Endodermal cell (in vitro differentiated cells): Measurements from ENCODE around the gene USH1G. TPM values are rescaled to one million over a fixed set of nuclear protein-coding genes. Genes with fewer than 3 reads are reported as not detected.

Source experiments
- DNase-seq: peaks from one replicate; pipeline ENCODE4 v3.0.0-alpha.2; 2017
- H3K27ac ChIP-seq: 2 replicates; pipeline ENCODE4 v1.5.1; 2013; ENCODE audit warnings: mild to moderate bottlenecking, low read depth, low read length, moderate library complexity
- H3K27me3 ChIP-seq: 2 replicates; pipeline ENCODE4 v1.6.1; 2013; ENCODE audit warnings: mild to moderate bottlenecking, low read length, moderate library complexity; ENCODE audit not compliant: insufficient read depth, control insufficient read depth, poor library complexity, severe bottlenecking
- H3K36me3 ChIP-seq: 2 replicates; pipeline ENCODE4 v1.7.0; 2013; ENCODE audit warnings: mild to moderate bottlenecking, low read length, moderate library complexity; ENCODE audit not compliant: control insufficient read depth, insufficient read depth
- H3K4me1 ChIP-seq: one replicate; pipeline ENCODE4 v1.7.0; 2013; ENCODE audit warnings: low read length; ENCODE audit not compliant: control insufficient read depth, insufficient read depth
- H3K4me3 ChIP-seq: 2 replicates; pipeline ENCODE4 v1.5.1; 2013; ENCODE audit warnings: mild to moderate bottlenecking, low read length, moderate library complexity
- H3K9ac ChIP-seq: 2 replicates; pipeline ENCODE4 v1.6.1; 2013; ENCODE audit warnings: mild to moderate bottlenecking, low read length, moderate library complexity; ENCODE audit not compliant: poor library complexity, severe bottlenecking; ENCODE audit errors: extremely low read depth
- H3K9me3 ChIP-seq: 2 replicates; pipeline ENCODE4 v1.6.1; 2013; ENCODE audit warnings: mild to moderate bottlenecking, low read length, moderate library complexity; ENCODE audit not compliant: control insufficient read depth
- H3K27ac Mint-ChIP-seq: 2 replicates; pipeline ENCODE4 v1.8.0; 2020; ENCODE audit warnings: mixed read lengths
- H3K27me3 Mint-ChIP-seq: 2 replicates; pipeline ENCODE4 v1.8.0; 2021; ENCODE audit warnings: mild to moderate bottlenecking, mixed read lengths; ENCODE audit not compliant: insufficient read depth
- H3K36me3 Mint-ChIP-seq: 2 replicates; pipeline ENCODE4 v1.8.0; 2020; ENCODE audit warnings: low read depth, mixed read lengths
- H3K4me1 Mint-ChIP-seq: 2 replicates; pipeline ENCODE4 v1.8.0; 2020; ENCODE audit warnings: mixed read lengths
- H3K4me3 Mint-ChIP-seq: 2 replicates; pipeline ENCODE4 v1.8.0; 2020; ENCODE audit warnings: mild to moderate bottlenecking, moderate library complexity, mixed read lengths
- H3K9me3 Mint-ChIP-seq: 2 replicates; pipeline ENCODE4 v1.8.0; 2020; ENCODE audit warnings: mild to moderate bottlenecking, mixed read lengths
- CTCF ChIP-seq: fragments of 200-600 bp; sonication (generic); conservative IDR thresholded peaks from 2 replicates; pipeline ENCODE4 v1.5.0; 2021; ENCODE audit warnings: antibody characterized with exemption, mild to moderate bottlenecking
- WGBS, 2 experiments: methylation state at CpG; one replicate each; pipeline versions ENCODE4 v1.1.5 to v1.1.7; 2013; ENCODE audit warnings: missing lambda C conversion rate in 2 of 2, mixed read lengths in 1 of 2; ENCODE audit not compliant: insufficient coverage in 1 of 2, insufficient read length in 1 of 2; 5-methylcytosine and 5-hydroxymethylcytosine counted together
- total RNA-seq, 2 donors: library from RNA; stranded (reverse); fragmentation: NEBNext Ultra II Directional in 1 of 2; extraction: Animal tissue kit (Norgen Biotek cat#: 25700) in 1 of 2; gene quantifications; 2 replicates in 1 of 2; 3 replicates in 1 of 2; pipeline ENCODE4 v1.2.1, GENCODE V29; 2021

USH1G gene
- total RNA-seq, 2 donors from 2014 or later: 0.11 to 0.13 TPM

GRCh38 chr17:74938194-74938950, 15.3 kb upstream of the USH1G start:
- 61 to 67% methylated on average over 7 to 8 of the region's 8 CpGs for WGBS, 2 experiments
- Mint-ChIP-seq H3K36me3 (no peaks in the 10 kb centered on the region), H3K4me1 (no peaks in the 10 kb centered on the region), H3K9me3 (no peaks in the 10 kb centered on the region), H3K4me3 (no peak overlapping the region), H3K27me3 (peaks cover 84% of the 10 kb centered on the region), H3K27ac (no peak overlapping the region)
- no peak overlapping the region for H3K27ac ChIP-seq
- H3K36me3 ChIP-seq: no peaks in the 10 kb centered on the region
- no peak for TF ChIP-seq CTCF
- DNase-seq: no peak
- no peak overlapping the region for H3K4me3 ChIP-seq
- no peaks in the 10 kb centered on the region for H3K4me1 ChIP-seq
- no peaks in the 10 kb centered on the region for H3K9me3 ChIP-seq
- peaks cover 93% of the 10 kb centered on the region for H3K27me3 ChIP-seq
- no peak overlapping the region for H3K9ac ChIP-seq

GRCh38 chr17:74937064-74938051, 14.3 kb upstream of the USH1G start:
- H3K9me3 Mint-ChIP-seq: no peaks in the 10 kb centered on the region
- no peak overlapping the region for H3K27ac Mint-ChIP-seq
- no peaks in the 10 kb centered on the region for H3K4me1 Mint-ChIP-seq
- no peak overlapping the region for H3K9ac ChIP-seq
- peaks cover 87% of the 10 kb centered on the region for H3K27me3 Mint-ChIP-seq
- H3K4me3 ChIP-seq: no peak overlapping the region
- peak; percentile 82 for DNase-seq
- no peak for TF ChIP-seq CTCF
- no peaks in the 10 kb centered on the region for H3K4me1 ChIP-seq
- no peaks in the 10 kb centered on the region for H3K36me3 Mint-ChIP-seq
- no peaks in the 10 kb centered on the region for H3K9me3 ChIP-seq
- H3K27me3 ChIP-seq: peaks cover 96% of the 10 kb centered on the region
- WGBS, 2 experiments: 31 to 56% methylated on average over 8 to 11 of the region's 11 CpGs
- H3K4me3 Mint-ChIP-seq: no peak overlapping the region
- no peak overlapping the region for H3K27ac ChIP-seq
- H3K36me3 ChIP-seq: no peaks in the 10 kb centered on the region

- no peaks in the 10 kb centered on the region for H3K4me1 ChIP-seq
- H3K9me3 Mint-ChIP-seq: no peaks in the 10 kb centered on the region
- TF ChIP-seq CTCF: no peak
- peaks cover 97% of the 10 kb centered on the region for H3K27me3 ChIP-seq
- H3K27ac ChIP-seq: no peak overlapping the region
- H3K27ac Mint-ChIP-seq: no peak overlapping the region
- H3K36me3 Mint-ChIP-seq: no peaks in the 10 kb centered on the region
- 27 to 46% methylated on average over 6 to 12 of the region's 12 CpGs for WGBS, 2 experiments
- no peaks in the 10 kb centered on the region for H3K36me3 ChIP-seq
- H3K9ac ChIP-seq: no peak overlapping the region
- DNase-seq: no peak
- H3K4me1 Mint-ChIP-seq: no peaks in the 10 kb centered on the region
- H3K4me3 Mint-ChIP-seq: no peak overlapping the region
- no peak overlapping the region for H3K4me3 ChIP-seq
- no peaks in the 10 kb centered on the region for H3K9me3 ChIP-seq
- H3K27me3 Mint-ChIP-seq: peaks cover 84% of the 10 kb centered on the region
Measured at GRCh38 chr17:74936470-74936799, 13.4 kb upstream of the USH1G start.
